HL-60 (cell line): Measurements from ENCODE around the gene FOXA3.

Experiments
- CTCF ChIP-seq: IDR thresholded peaks from one replicate; pipeline ENCODE4 v1.5.1; 2011; ENCODE audit warnings: low read length, control low read depth, inconsistent platforms; ENCODE audit not compliant: insufficient read depth
- GABPA ChIP-seq: IDR thresholded peaks from 2 replicates; pipeline ENCODE4 v1.6.1; 2012; ENCODE audit warnings: low read depth
- POLR2AphosphoS5 ChIP-seq: IDR thresholded peaks from 2 replicates; pipeline ENCODE4 v1.6.1; 2012; ENCODE audit warnings: low read depth
- SPI1 ChIP-seq: IDR thresholded peaks from 2 replicates; pipeline ENCODE4 v1.6.1; 2012; ENCODE audit warnings: low read depth, mild to moderate bottlenecking, borderline replicate concordance
- TF ChIP-seq, protein P1 (sequence below): IDR thresholded peaks from 2 replicates; pipeline ENCODE4 v1.6.1; 2012; ENCODE audit warnings: low read depth; ENCODE audit not compliant: insufficient replicate concordance

DNA sequence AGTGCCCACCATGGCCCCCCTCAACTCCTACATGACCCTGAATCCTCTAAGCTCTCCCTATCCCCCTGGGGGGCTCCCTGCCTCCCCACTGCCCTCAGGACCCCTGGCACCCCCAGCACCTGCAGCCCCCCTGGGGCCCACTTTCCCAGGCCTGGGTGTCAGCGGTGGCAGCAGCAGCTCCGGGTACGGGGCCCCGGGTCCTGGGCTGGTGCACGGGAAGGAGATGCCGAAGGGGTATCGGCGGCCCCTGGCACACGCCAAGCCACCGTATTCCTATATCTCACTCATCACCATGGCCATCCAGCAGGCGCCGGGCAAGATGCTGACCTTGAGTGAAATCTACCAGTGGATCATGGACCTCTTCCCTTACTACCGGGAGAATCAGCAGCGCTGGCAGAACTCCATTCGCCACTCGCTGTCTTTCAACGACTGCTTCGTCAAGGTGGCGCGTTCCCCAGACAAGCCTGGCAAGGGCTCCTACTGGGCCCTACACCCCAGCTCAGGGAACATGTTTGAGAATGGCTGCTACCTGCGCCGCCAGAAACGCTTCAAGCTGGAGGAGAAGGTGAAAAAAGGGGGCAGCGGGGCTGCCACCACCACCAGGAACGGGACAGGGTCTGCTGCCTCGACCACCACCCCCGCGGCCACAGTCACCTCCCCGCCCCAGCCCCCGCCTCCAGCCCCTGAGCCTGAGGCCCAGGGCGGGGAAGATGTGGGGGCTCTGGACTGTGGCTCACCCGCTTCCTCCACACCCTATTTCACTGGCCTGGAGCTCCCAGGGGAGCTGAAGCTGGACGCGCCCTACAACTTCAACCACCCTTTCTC is 8.2 kb downstream of the FOXA3 start:
- TF ChIP-seq CTCF = no peak
- no peak for TF ChIP-seq GABPA
- TF ChIP-seq POLR2AphosphoS5 = no peak
- TF ChIP-seq, protein P1, sequence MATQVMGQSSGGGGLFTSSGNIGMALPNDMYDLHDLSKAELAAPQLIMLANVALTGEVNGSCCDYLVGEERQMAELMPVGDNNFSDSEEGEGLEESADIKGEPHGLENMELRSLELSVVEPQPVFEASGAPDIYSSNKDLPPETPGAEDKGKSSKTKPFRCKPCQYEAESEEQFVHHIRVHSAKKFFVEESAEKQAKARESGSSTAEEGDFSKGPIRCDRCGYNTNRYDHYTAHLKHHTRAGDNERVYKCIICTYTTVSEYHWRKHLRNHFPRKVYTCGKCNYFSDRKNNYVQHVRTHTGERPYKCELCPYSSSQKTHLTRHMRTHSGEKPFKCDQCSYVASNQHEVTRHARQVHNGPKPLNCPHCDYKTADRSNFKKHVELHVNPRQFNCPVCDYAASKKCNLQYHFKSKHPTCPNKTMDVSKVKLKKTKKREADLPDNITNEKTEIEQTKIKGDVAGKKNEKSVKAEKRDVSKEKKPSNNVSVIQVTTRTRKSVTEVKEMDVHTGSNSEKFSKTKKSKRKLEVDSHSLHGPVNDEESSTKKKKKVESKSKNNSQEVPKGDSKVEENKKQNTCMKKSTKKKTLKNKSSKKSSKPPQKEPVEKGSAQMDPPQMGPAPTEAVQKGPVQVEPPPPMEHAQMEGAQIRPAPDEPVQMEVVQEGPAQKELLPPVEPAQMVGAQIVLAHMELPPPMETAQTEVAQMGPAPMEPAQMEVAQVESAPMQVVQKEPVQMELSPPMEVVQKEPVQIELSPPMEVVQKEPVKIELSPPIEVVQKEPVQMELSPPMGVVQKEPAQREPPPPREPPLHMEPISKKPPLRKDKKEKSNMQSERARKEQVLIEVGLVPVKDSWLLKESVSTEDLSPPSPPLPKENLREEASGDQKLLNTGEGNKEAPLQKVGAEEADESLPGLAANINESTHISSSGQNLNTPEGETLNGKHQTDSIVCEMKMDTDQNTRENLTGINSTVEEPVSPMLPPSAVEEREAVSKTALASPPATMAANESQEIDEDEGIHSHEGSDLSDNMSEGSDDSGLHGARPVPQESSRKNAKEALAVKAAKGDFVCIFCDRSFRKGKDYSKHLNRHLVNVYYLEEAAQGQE = no peak
- TF ChIP-seq SPI1 = no peak
